Smooth muscle cell of the umbilical artery (primary cell): ENCODE results near the gene SEC14L6. TPM values are rescaled to one million over a fixed set of nuclear protein-coding genes. Genes with fewer than 3 reads are reported as not detected.

Experiments
- total RNA-seq: library from RNA; depleted of rRNA; stranded (reverse); fragments of >200 nt; gene quantifications from 2 replicates; pipeline ENCODE4 v1.2.3, GENCODE V29; 2014

Gene SEC14L6
- 0.23 and 0.59 TPM in 2 replicates for total RNA-seq

GRCh38 chr22:30546616-30547015, at the start of gene SEC14L6:
Gene SEC14L6, minus strand, starts transcription at chr22:30546741. Its CDS starts 59 bp downstream, at chr22:30546682.

GRCh38 chr22:30591588-30592359, 45.2 kb upstream of the SEC14L6 start, which contains the start of gene PES1:
Gene PES1, minus strand, starts transcription at chr22:30591910. Its CDS starts 77 bp downstream, at chr22:30591833.

GRCh38 chr22:30574095-30574981, 27.8 kb upstream of the SEC14L6 start, which contains the start of gene GAL3ST1:
Gene GAL3ST1, minus strand, starts transcription at chr22:30574665. Its CDS starts 17,273 bp downstream, at chr22:30557392.

Other genes with a start within 250 kb of the SEC14L6 start
- gene TBC1D10A, start 219.8 kb downstream of the SEC14L6 start, total RNA-seq = 25.9 and 32.7 TPM in 2 replicates
- 14.3 and 39.3 TPM in 2 replicates for gene SF3A1, start 189.8 kb downstream of the SEC14L6 start, total RNA-seq
- gene CCDC157, start 189.7 kb downstream of the SEC14L6 start, total RNA-seq = 1.5 and 2.9 TPM in 2 replicates
- gene RNF215, start 159.3 kb downstream of the SEC14L6 start, total RNA-seq = 38.4 and 50.2 TPM in 2 replicates
- 20.8 and 44.2 TPM in 2 replicates for gene SEC14L2, start 149.7 kb downstream of the SEC14L6 start, total RNA-seq
- 9.8 and 11.9 TPM in 2 replicates for gene MTFP1, start 121.0 kb downstream of the SEC14L6 start, total RNA-seq
- not detected in 2 replicates for gene SEC14L3, start 74.7 kb downstream of the SEC14L6 start, total RNA-seq
- 0.09 TPM in 1 of 2 replicates, not detected in the other for gene SEC14L4, start 41.0 kb downstream of the SEC14L6 start, total RNA-seq
- gene GAL3ST1, start 27.9 kb upstream of the SEC14L6 start, total RNA-seq = 0.18 TPM in 1 of 2 replicates, not detected in the other
- gene PES1, start 45.2 kb upstream of the SEC14L6 start, total RNA-seq = 66.2 and 90.4 TPM in 2 replicates
- gene TCN2, start 60.4 kb upstream of the SEC14L6 start, total RNA-seq = 3.1 and 4.5 TPM in 2 replicates
- 8.9 and 16.3 TPM in 2 replicates for gene SLC35E4, start 89.0 kb upstream of the SEC14L6 start, total RNA-seq
- 8.9 and 12.5 TPM in 2 replicates for gene DUSP18, start 121.1 kb upstream of the SEC14L6 start, total RNA-seq
- 0.59 and 1.7 TPM in 2 replicates for gene OSBP2, start 148.1 kb upstream of the SEC14L6 start, total RNA-seq